GM12878 (cell line): ENCODE measurements around the gene HLA-DRB1. TPM values are rescaled to one million over a fixed set of nuclear protein-coding genes. Genes with fewer than 3 reads are reported as not detected.

Source experiments
- ATAC-seq: fragments of 200-7000 bp; cut with Tn5 transposase; 3 replicates; pipeline ENCODE4 v1.9.1; 2020; ENCODE audit warnings: mild to moderate bottlenecking, moderate library complexity
- BruUV-seq: library from RNA; stranded (reverse); fragments of 400-500 nt; replicated peaks from 2 replicates; lab custom pipeline; 2021; lab: Mats Ljungman, UMichigan
- CTCF ChIA-PET: fragments of 300-600 bp; sonication (Branson Sonifier 250); formaldehyde crosslinking; extraction: SDS; loops from one replicate; lab custom pipeline; 2021; ENCODE audit warnings: inconsistent platforms; lab: Yijun Ruan, JAX
- POLR2A ChIA-PET: fragments of 350-600 bp; formaldehyde crosslinking; extraction: SDS; loops from one replicate; lab custom pipeline; 2021; ENCODE audit warnings: inconsistent platforms; lab: Charles Lee
- RAD21 ChIA-PET: fragments of 300-600 bp; sonication (Branson Sonifier 250); formaldehyde crosslinking; loops from one replicate; lab custom pipeline; 2023; ENCODE audit warnings: antibody characterized with exemption; ENCODE audit not compliant: unreplicated experiment; lab: Charles Lee
- SMC1A ChIA-PET: fragments of 300-600 bp; sonication (Branson Sonifier 250); formaldehyde crosslinking; loops from one replicate; lab custom pipeline; 2023; ENCODE audit not compliant: unreplicated experiment, uncharacterized antibody; lab: Charles Lee
- DNase-seq: peaks from one replicate; pipeline ENCODE4 v3.0.0-alpha.2; 2011; ENCODE audit warnings: low read depth, low spot score
- FAIRE-seq: peaks from 3 replicates; lab custom pipeline; 2011; peaks lifted over from hg19 to GRCh38; lab: Jason Lieb, UNC
- H2AFZ ChIP-seq: 2 replicates; pipeline ENCODE4 v1.6.0; 2011; ENCODE audit warnings: low read depth, low read length, control low read depth; ENCODE audit not compliant: control insufficient read depth
- H3K27ac ChIP-seq: 2 replicates; pipeline ENCODE4 v1.5.1; 2011; ENCODE audit warnings: control low read depth; ENCODE audit not compliant: control insufficient read depth, insufficient read depth
- H3K27me3 ChIP-seq, 2 experiments: replicated peaks in 1 of 2; 2 replicates each; pipeline versions ENCODE4 v1.6.0 to v1.6.1; 2011; ENCODE audit warnings: low read length in 1 of 2; ENCODE audit not compliant: control insufficient read depth in 2 of 2, insufficient read depth in 2 of 2
- H3K36me3 ChIP-seq, 2 experiments: 2 replicates each; pipeline ENCODE4 v1.5.1; 2011; ENCODE audit warnings: low read length in 1 of 2; ENCODE audit not compliant: control insufficient read depth in 2 of 2, insufficient read depth in 2 of 2
- H3K4me1 ChIP-seq: 2 replicates; pipeline ENCODE4 v1.6.1; 2011; ENCODE audit warnings: mild to moderate bottlenecking, low read length, moderate library complexity, mixed read lengths; ENCODE audit not compliant: control insufficient read depth, insufficient read depth
- H3K4me2 ChIP-seq: 2 replicates; pipeline ENCODE4 v1.6.0; 2011; ENCODE audit warnings: control low read depth; ENCODE audit not compliant: control insufficient read depth, insufficient read depth
- H3K4me3 ChIP-seq: fragments of 200-600 bp; sonication (generic); 2 replicates; pipeline ENCODE4 v1.5.1; 2016
- H3K79me2 ChIP-seq: 2 replicates; pipeline ENCODE4 v1.6.0; 2011; ENCODE audit warnings: low read length; ENCODE audit not compliant: control insufficient read depth, insufficient read depth
- H3K9ac ChIP-seq: 2 replicates; pipeline ENCODE4 v1.8.0; 2011; ENCODE audit warnings: low read length, control low read depth, mixed read lengths; ENCODE audit not compliant: control insufficient read depth, insufficient read depth
- H3K9me3 ChIP-seq: replicated peaks from 3 replicates; pipeline ENCODE4 v1.5.1; 2011; ENCODE audit warnings: mild to moderate bottlenecking, low read length; ENCODE audit not compliant: control insufficient read depth, insufficient read depth
- H4K20me1 ChIP-seq: 2 replicates; pipeline ENCODE4 v1.6.0; 2011; ENCODE audit not compliant: control insufficient read depth, insufficient read depth
- ATF7 ChIP-seq: fragments of 450-650 bp; IDR thresholded peaks from 2 replicates; pipeline ENCODE4 v1.6.1; 2016; ENCODE audit warnings: low read depth, mild to moderate bottlenecking
- BCL11A ChIP-seq: IDR thresholded peaks from 2 replicates; pipeline ENCODE4 v1.6.1; 2011; ENCODE audit warnings: low read depth, low read length
- EZH2 ChIP-seq: IDR thresholded peaks from 2 replicates; pipeline ENCODE4 v1.6.1; 2012; ENCODE audit warnings: low read depth, mild to moderate bottlenecking, control low read depth, inconsistent platforms, low read length, borderline replicate concordance; ENCODE audit not compliant: control insufficient read depth
- POU2F2 ChIP-seq: IDR thresholded peaks from 3 replicates; pipeline ENCODE4 v1.6.1; 2011; ENCODE audit warnings: low read depth, mild to moderate bottlenecking, low read length, borderline replicate concordance
- RBBP5 ChIP-seq: fragments of 200-600 bp; sonication (generic); conservative IDR thresholded peaks from 2 replicates; pipeline ENCODE4 v1.6.1; 2016
- RUNX3 ChIP-seq: IDR thresholded peaks from 2 replicates; pipeline ENCODE4 v1.6.1; 2012; ENCODE audit warnings: low read length, inconsistent platforms
- ZNF24 ChIP-seq: fragments of 450-650 bp; IDR thresholded peaks from 2 replicates; pipeline ENCODE4 v1.6.1; 2017; ENCODE audit warnings: antibody characterized with exemption, mild to moderate bottlenecking
- WGBS: methylation state at CpG from one replicate; pipeline ENCODE4 v1.1.6; 2016; ENCODE audit warnings: low lambda C conversion rate; ENCODE audit not compliant: insufficient replicate concordance, insufficient coverage; ENCODE audit errors: missing lambda C conversion rate; 5-methylcytosine and 5-hydroxymethylcytosine counted together
- in situ Hi-C: fragments of 300-500 bp; cut with MboI; formaldehyde crosslinking; loops from 9 replicates; pipeline ENCODE4 v1.14.3; 2018; ENCODE audit warnings: mixed read lengths
- intact Hi-C: fragments of 100-400 bp; cut with micrococcal nuclease; formaldehyde crosslinking; loops from one replicate; pipeline ENCODE4 v1.14.2; 2022; ENCODE audit not compliant: unreplicated experiment
- polyA plus RNA-seq, 11 experiments: library from polyadenylated mRNA; depleted of rRNA in 4 of 11; unstranded in 6 of 11; stranded (reverse) in 5 of 11; fragments of >200 nt; fragmentation: Nextera tagmentation in 4 of 11; fragmentation: Illumina TruSeq in 1 of 11; extraction: Ambion mirVana in 4 of 11; extraction: Trizol in 1 of 11; gene quantifications; 1 replicate in 1 of 11; 2 replicates in 10 of 11; pipeline versions ENCODE4 v1.2.1 to v1.2.3, GENCODE V29; 2011 to 2016; ENCODE audit warnings: inconsistent platforms in 2 of 11, missing spikeins in 2 of 11, low read depth in 1 of 11
- total RNA-seq, 4 experiments: library from RNA; depleted of rRNA in 3 of 4; stranded (reverse); fragments of >200 nt in 3 of 4; fragmentation: Illumina TruSeq in 1 of 4; extraction: Trizol in 1 of 4; gene quantifications; 2 replicates each; pipeline versions ENCODE4 v1.2.1 to v1.2.3, GENCODE V29; 2013 to 2021
- TF ChIP-seq, protein P1 (sequence below): fragments of 450-650 bp; IDR thresholded peaks from 2 replicates; pipeline ENCODE4 v1.6.1; 2017; ENCODE audit warnings: mild to moderate bottlenecking
- TF ChIP-seq, protein P2 (sequence below): IDR thresholded peaks from 2 replicates; pipeline ENCODE4 v1.6.1; 2012; ENCODE audit warnings: low read depth, low read length, improper control_type of control experiment

The HLA-DRB1 gene
- total and polyA plus RNA-seq, 10 of the 15 experiments (the other 5 are each of a cell fraction or from before 2014, with no cell fraction given): 312 to 1,082 (median 604) TPM

DNA sequence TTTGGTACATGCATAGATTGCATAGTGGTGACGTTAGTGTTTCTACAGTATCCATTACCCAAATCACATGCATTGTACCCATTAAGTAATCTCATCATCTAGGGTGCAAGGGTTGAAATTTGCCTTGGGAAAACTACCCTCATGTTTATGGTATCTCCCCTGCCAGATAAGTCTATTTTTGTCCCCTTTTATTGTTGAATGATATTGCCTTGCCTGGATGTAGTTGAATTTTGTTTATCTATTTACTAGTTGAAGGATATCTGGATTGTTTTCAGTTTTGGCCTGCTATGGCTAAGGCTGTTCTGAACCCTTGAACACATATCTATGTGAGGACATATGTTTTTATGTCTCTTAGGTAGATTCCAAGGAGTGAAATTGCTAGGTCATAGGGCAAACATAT, 13.4 kb downstream of the HLA-DRB1 start (continued):
- TF ChIP-seq BCL11A: peak; percentile 4; the same call in 1 of the 2 replicates
- no peak for TF ChIP-seq ZNF24

DNA sequence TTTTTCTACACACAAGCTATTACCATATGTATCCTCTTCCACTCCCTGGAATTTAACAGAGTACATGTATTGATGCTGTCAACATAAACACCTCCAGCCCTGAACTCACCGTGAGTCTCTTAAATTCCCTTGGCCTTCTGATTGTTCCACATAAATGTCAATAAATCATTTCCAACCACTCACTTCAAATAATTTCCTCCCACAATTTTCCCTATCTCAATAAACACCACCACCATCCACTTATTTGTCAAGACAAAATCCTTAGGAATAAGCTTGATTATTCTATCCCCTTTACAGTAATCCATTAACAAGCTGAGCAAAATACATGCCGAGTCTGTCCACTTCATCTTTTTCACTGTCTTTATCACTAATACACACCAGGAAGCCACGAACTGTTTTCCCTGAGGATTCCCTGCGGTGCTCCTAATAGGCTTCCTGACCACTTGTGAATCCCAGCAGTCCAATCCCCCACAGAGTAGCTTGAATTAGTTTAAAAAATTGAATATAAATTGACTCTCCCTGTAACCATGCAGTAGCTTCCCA, 19.2 kb downstream of the HLA-DRB1 start:
- RAD21 ChIA-PET: interaction anchor here (1.0 to 2.4 kb wide), 4 partner anchors 88 to 215 kb away, joined by 3 to 12 read pairs (median 4); no protein-coding TSS in a partner anchor
- SMC1A ChIA-PET: interaction anchor here (1.1 to 1.9 kb wide), 2 partner anchors 9 to 88 kb away, joined by 4 to 12 read pairs; no protein-coding TSS in a partner anchor
- CTCF ChIA-PET: interaction anchor here (0.8 to 1.1 kb wide), 2 partner anchors 88 to 110 kb away, joined by 4 read pairs; no protein-coding TSS in a partner anchor
- intact Hi-C loops (loop anchor here (2.0 kb wide), 1 partner anchor 42 kb away; no protein-coding TSS in a partner anchor), in situ Hi-C loops (no loop called here)
- H4K20me1 ChIP-seq: no peaks in the 10 kb centered on the region
- H3K4me3 ChIP-seq: no peak overlapping the region
- H3K9me3 ChIP-seq: no peaks in the 10 kb centered on the region
- no peak for FAIRE-seq
- H3K27me3 ChIP-seq: no peaks in the 10 kb centered on the region
- 36% methylated on average over 4 of the region's 4 CpGs for WGBS
- POLR2A ChIA-PET: interaction anchor here (0.7 to 2.3 kb wide), 6 partner anchors 41 to 123 kb away, joined by 3 to 15 read pairs (median 5); partner anchors contain the start of gene HLA-DRB5
- BruUV-seq: no TSS peak
- H3K4me1 ChIP-seq: no peaks in the 10 kb centered on the region
- no peak overlapping the region for H3K9ac ChIP-seq
- no peak for DNase-seq
- TF ChIP-seq, protein P1, sequence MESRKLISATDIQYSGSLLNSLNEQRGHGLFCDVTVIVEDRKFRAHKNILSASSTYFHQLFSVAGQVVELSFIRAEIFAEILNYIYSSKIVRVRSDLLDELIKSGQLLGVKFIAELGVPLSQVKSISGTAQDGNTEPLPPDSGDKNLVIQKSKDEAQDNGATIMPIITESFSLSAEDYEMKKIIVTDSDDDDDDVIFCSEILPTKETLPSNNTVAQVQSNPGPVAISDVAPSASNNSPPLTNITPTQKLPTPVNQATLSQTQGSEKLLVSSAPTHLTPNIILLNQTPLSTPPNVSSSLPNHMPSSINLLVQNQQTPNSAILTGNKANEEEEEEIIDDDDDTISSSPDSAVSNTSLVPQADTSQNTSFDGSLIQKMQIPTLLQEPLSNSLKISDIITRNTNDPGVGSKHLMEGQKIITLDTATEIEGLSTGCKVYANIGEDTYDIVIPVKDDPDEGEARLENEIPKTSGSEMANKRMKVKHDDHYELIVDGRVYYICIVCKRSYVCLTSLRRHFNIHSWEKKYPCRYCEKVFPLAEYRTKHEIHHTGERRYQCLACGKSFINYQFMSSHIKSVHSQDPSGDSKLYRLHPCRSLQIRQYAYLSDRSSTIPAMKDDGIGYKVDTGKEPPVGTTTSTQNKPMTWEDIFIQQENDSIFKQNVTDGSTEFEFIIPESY: no peak
- no peak for TF ChIP-seq RBBP5
- TF ChIP-seq POU2F2: no peak
- TF ChIP-seq RUNX3: no peak
- no peak for TF ChIP-seq ATF7
- TF ChIP-seq, protein P2, sequence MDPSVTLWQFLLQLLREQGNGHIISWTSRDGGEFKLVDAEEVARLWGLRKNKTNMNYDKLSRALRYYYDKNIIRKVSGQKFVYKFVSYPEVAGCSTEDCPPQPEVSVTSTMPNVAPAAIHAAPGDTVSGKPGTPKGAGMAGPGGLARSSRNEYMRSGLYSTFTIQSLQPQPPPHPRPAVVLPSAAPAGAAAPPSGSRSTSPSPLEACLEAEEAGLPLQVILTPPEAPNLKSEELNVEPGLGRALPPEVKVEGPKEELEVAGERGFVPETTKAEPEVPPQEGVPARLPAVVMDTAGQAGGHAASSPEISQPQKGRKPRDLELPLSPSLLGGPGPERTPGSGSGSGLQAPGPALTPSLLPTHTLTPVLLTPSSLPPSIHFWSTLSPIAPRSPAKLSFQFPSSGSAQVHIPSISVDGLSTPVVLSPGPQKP: no peak
- no peak for TF ChIP-seq EZH2
- H3K27ac ChIP-seq: no peak overlapping the region
- ATAC-seq: no peak
- no peaks in the 10 kb centered on the region for H3K79me2 ChIP-seq
- H2AFZ ChIP-seq: no peak overlapping the region
- H3K36me3 ChIP-seq: no peaks in the 10 kb centered on the region
- no peak overlapping the region for H3K4me2 ChIP-seq
